T1000 (cell line): ENCODE data around the gene KDM2A.

Experiments used
- DNase-seq: peaks from one replicate; lab custom pipeline; 2025; ENCODE audit warnings: mixed read lengths; lab: John Stamatoyannopoulos, UW

KDM2A gene

DNA sequence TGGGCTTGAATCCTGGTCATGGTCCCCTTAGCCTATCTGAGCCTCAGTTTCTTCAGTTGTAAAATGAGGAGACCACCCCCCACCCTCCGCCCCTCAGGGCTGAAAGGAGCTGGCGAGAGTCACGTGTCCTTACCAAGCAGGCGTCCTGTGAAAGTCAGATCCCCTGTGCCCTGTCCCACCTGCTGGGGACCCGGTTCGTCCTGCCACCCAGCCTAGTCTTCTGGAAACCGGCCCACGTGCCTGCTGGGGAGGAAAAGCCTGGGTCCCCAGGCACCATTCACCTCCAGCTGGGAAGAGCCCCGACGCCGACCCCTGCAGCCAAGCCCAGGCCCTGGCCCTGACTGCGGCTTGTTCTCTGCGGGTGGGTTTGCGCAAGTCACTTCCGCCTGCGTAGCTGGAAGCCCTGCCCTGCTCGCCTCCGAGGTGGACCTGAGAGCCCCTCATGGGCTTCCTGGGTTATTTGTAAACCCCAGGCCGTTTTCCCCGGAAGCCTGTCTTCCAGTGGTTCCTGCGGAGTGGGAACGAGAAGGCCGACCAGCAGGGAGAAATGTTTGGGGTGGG is 183.6 kb downstream of the KDM2A start:
- no peak for DNase-seq

DNA sequence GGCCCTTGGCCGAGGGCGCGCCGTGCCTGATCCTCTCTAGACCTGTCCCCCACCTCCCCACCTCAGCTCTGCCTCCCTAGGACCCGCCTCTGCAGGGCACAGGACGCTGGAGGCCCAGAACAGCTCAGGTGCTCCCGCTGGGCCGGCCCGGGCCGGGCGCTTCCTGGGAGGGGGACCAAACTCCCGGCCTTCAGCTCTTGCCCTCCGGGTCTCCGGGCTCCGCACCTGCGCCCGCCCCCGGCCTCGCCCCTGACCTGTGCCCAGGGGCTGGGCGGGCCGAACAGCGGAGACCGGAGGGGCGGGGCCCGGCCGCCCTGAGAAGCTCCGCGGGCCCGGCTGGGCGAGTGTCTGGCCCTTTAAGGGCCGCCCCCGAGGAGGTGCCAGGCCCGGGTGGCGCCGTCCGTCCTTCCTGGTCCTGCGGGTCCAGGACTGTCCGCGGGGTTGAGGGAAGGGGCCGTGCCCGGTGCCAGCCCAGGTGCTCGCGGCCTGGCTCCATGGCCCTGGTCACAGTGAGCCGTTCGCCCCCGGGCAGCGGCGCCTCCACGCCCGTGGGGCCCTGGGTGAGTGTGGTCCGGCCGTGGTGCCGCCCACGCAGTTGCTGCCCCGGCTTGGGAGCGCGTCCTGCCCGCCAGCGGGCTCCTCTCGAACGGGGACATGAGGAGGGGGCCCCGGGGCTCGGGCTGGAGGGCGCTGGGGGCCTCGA is 184.2 kb downstream of the KDM2A start, which contains the start of gene SSH3:
SSH3 (plus strand) TSS at position 399 of the 703 bp plus-strand sequence; CDS start at position 495, 96 bp downstream.
- DNase-seq = no peak

DNA sequence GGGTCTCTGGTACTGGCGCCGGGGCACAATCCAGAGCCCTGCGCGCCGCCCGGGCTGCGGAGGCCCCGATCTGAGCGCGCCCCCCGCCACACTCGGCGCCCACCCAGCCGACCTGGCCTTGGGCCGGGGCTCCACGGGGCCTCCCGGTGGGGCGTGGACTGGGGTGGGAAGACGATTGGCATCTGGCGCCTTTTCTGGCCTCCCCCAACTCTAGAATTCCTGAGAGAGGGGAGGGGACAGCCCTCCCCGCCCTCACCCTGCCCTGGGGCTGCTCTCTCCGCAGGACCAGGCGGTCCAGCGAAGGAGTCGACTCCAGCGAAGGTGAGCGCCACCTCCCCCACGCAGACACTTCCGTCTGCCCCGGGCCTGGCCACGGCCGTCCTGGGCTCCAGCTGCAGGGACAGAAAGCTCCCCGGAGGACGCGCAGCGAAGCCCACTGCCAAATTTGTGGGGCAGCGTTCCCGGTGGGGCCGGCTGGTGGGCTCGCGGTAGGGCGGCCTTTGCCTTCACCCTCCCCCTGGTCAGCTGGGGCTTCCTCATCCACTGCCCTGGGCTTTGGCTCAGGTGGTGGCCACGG is 184.9 kb downstream of the KDM2A start:
- DNase-seq = no peak

DNA sequence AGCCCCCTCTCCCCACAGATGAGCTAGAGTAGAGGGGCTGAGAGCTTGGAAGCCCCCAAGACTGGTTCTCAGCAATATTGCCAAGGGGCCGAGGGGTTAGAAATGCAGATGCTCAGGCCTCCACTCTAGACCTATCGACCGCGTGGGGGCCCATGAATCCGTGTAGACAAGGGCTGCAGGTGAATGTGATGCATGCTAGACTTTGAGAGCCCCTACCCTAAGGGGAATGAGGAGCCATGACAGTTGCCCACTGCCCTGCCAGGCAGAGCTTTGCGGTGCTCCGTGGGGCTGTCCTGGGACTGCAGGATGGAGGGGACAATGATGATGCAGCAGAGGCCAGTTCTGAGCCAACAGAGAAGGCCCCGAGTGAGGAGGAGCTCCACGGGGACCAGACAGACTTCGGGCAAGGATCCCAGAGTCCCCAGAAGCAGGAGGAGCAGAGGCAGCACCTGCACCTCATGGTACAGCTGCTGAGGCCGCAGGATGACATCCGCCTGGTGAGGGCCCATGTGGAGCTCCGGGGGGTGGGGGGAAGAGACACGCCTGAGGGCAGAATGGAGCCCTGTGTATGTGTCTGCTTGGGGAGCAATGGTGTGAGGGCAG is 185.5 kb downstream of the KDM2A start:
- DNase-seq = no peak

DNA sequence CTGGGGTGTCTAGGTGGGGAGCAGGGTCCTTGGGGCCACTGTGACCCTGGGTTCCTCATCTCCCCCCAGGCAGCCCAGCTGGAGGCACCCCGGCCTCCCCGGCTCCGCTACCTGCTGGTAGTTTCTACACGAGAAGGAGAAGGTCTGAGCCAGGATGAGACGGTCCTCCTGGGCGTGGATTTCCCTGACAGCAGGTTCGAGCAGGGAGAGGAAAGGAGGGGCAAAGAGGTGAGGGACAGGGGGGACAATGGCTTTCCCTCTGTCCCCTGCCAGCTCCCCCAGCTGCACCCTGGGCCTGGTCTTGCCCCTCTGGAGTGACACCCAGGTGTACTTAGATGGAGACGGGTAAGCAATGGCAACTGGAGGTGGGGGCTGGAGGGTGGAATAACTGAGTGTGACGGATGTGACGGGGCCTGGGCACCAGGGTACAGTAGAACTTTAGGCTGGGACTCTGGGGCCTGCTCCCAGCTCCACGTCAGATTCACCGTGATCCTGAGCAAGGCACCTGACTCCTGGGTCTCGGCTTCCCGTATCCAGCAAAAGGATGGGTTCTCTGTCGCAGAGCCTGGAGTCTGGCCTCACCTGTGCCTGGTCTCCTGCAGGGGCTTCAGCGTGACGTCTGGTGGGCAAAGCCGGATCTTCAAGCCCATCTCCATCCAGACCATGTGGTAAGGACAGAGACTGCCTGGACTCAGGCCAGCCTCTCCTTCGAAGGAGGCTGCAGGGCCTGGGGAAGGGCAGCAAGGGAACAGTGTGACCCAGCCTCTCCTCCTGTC is 187.9 kb downstream of the KDM2A start:
- no peak for DNase-seq

DNA sequence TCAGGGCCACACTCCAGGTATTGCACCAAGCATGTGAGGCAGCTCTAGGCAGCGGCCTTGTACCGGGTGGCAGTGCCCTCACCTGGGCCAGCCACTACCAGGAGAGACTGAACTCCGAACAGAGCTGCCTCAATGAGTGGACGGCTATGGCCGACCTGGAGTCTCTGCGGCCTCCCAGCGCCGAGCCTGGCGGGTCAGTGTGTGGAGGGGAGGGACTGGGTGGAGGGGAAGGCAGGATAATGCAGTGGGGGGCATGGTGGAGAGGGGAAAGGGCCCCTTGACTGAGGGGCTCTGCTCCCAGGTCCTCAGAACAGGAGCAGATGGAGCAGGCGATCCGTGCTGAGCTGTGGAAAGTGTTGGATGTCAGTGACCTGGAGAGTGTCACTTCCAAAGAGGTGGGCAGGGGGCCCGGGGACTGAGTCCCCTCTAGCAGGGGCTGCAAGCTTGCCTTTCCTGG is 188.5 kb downstream of the KDM2A start:
- no peak for DNase-seq
